T-helper 17 cell (primary cell): ENCODE measurements around the gene MDP1. TPM values are rescaled to one million over a fixed set of nuclear protein-coding genes. Genes with fewer than 3 reads are reported as not detected.

Experiments used
- ATAC-seq: fragments of 150-1000 bp; cut with Tn5 transposase; 2 replicates; pipeline ENCODE4 v1.10.0; 2021; ENCODE audit warnings: mild to moderate bottlenecking, moderate library complexity
- DNase-seq, 3 donors: peaks; one replicate each; pipeline versions ENCODE4 v3.0.0 to v3.0.0-alpha.2; 2020 to 2021
- H3K9me3 ChIP-seq: one replicate; pipeline ENCODE4 v1.7.0; 2013; ENCODE audit warnings: low read length, mild to moderate bottlenecking; ENCODE audit not compliant: control insufficient read depth, poor library complexity, severe bottlenecking
- H3K27ac Mint-ChIP-seq: one replicate; pipeline ENCODE4 v1.8.0; 2022; ENCODE audit warnings: mild to moderate bottlenecking, moderate library complexity, mixed read lengths
- H3K27me3 Mint-ChIP-seq: one replicate; pipeline ENCODE4 v1.8.0; 2022; ENCODE audit warnings: mixed read lengths
- H3K36me3 Mint-ChIP-seq: one replicate; pipeline ENCODE4 v1.8.0; 2022; ENCODE audit warnings: low read depth, mixed read lengths
- H3K4me1 Mint-ChIP-seq: one replicate; pipeline ENCODE4 v1.8.0; 2022; ENCODE audit warnings: mild to moderate bottlenecking, mixed read lengths
- H3K4me3 Mint-ChIP-seq: one replicate; pipeline ENCODE4 v1.8.0; 2022; ENCODE audit warnings: mild to moderate bottlenecking, moderate library complexity, mixed read lengths
- total RNA-seq, 4 donors: library from RNA in 2 of 4; stranded (reverse) in 2 of 4; gene quantifications; one replicate each; pipeline ENCODE4 v1.2.3 and lab custom pipeline; 2022 to 2026

The MDP1 gene
- total RNA-seq, 2 donors from 2014 or later = 4.0 to 5.9 TPM

DNA sequence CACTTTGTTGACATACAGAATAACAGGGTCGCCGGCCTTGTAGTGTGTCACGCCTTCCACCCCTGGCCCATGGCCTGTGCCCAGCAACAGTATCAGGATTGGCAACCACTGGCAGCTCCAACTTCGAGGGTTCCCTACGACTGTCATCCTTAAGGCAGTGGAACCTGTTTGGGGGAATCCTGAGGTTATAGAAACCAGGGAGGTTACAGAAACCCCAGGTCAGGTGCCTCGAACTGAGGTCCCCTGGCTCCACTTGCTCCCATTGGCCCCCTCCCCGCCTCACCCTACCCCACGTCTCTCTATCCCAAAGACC, 21.0 kb downstream of the MDP1 start:
- Mint-ChIP-seq H3K36me3 (peaks cover 3% of the 10 kb centered on the region), H3K27ac (peak overlapping the region; percentile 97), H3K4me1 (peaks cover 36% of the 10 kb centered on the region), H3K4me3 (peak overlapping the region; percentile 95), H3K27me3 (no peaks in the 10 kb centered on the region)
- DNase-seq (no peak), ATAC-seq (no peak)
- no peaks in the 10 kb centered on the region for H3K9me3 ChIP-seq

DNA sequence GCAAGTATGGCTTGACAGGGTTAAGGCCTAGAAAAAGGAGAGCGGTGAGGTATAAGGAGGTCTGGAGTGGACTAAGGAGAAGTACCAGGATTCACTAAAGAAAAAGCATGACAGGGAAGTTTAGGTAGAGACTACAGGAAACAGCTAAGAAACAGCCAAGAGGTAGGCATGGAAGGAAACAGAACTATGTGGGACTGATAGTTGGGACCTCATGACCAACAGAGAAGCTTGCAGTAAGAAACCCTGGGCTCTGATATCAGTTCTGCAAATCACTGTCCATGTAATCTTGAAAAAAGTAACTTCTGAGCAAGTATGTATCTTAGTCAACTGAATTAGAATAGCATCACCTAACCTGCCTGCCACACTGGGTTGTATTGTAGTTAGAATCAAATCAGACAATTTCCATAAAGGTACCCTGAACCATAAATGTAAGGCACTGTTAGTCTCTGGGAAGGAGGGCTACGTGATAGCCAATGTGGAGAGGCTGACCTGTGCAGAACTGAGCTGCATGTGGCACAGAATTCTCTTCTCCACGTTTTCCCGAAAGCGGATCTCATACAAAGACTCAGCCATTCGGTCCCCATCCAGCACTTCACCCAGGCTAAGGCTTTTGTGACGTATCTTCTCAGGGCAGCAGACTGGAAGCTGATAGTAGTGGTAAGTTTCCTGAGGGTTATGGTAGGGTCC, 21.5 kb downstream of the MDP1 start:
- no peaks in the 10 kb centered on the region for H3K9me3 ChIP-seq
- Mint-ChIP-seq H3K27me3 (no peaks in the 10 kb centered on the region), H3K4me1 (peaks cover 37% of the 10 kb centered on the region), H3K4me3 (peak overlapping the region; percentile 95), H3K27ac (peak overlapping the region; percentile 97), H3K36me3 (peaks cover 3% of the 10 kb centered on the region)
- DNase-seq (no peak), ATAC-seq (no peak)

DNA sequence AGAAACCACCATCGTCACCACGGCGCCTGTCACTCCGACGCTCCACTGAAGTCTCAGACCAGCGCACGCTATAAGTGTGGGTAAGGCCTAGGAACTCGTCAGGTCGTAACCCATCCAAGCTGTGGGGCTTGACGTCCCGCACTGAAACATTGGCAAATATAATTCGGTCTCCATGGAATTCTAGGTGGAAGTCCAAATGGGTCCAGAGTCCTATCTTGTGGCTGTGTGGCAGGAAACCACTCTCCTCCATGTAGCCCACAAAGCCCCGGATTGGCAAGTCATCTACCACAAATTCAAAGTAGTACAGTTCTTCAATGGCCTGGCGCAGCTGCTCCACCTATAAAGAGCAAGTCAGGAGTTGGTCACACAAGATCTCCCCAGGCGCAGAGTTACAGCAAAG, 22.9 kb downstream of the MDP1 start:
- Mint-ChIP-seq H3K27me3 (no peaks in the 10 kb centered on the region), H3K4me3 (no peak overlapping the region), H3K27ac (peak overlapping the region; percentile 82), H3K36me3 (peaks cover 3% of the 10 kb centered on the region), H3K4me1 (peaks cover 31% of the 10 kb centered on the region)
- ATAC-seq (no peak), DNase-seq (no peak)
- H3K9me3 ChIP-seq = no peaks in the 10 kb centered on the region

DNA sequence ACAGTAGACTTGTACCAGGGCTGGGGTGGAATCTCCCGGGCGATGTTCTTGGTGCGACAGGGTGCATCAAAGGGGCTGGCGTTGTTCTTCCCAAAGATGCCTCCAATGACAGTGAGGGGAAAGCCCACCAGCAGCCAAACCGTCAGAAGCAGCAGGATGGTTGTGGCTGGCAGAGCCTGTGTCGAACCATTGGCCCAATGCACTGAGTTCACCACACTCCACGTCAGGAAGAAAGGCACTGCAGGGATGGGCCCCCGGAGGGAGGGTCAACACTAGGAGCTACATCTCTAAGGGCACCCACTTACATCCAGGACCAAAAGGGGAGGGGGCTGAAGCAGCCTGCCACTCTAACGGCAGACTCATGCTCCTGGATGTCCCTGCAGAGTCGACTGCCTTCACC, 25.4 kb downstream of the MDP1 start:
- no peak for ATAC-seq
- H3K4me1 Mint-ChIP-seq = peaks cover 31% of the 10 kb centered on the region
- H3K9me3 ChIP-seq = no peaks in the 10 kb centered on the region
- H3K27ac Mint-ChIP-seq = no peak overlapping the region
- H3K36me3 Mint-ChIP-seq = peaks cover 3% of the 10 kb centered on the region
- H3K4me3 Mint-ChIP-seq = no peak overlapping the region
- no peak for DNase-seq
- no peaks in the 10 kb centered on the region for H3K27me3 Mint-ChIP-seq

DNA sequence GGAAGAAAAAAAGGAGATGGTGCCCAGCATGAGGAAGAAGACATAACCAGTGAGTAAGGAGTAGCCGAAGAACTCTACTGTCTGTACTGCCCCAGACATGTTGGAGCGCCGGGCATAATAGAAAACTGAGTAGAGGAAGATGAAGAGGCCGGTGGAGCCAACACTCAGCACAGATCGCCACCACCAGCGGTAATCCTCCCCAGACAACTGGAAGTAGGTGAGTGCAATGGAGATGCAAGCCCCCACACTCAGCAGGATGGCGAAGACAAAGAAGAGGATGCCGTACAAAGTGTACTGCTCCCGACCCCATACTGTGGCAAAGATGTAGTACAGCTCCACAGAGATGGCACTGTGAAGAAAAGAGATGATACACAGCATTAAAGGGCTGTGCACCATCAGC, 26.4 kb downstream of the MDP1 start:
- H3K4me1 Mint-ChIP-seq = peaks cover 26% of the 10 kb centered on the region
- H3K27ac Mint-ChIP-seq = peak overlapping the region; percentile 97
- H3K36me3 Mint-ChIP-seq = peaks cover 3% of the 10 kb centered on the region
- H3K9me3 ChIP-seq = no peaks in the 10 kb centered on the region
- ATAC-seq (no peak), DNase-seq (no peak)
- no peaks in the 10 kb centered on the region for H3K27me3 Mint-ChIP-seq
- no peak overlapping the region for H3K4me3 Mint-ChIP-seq

DNA sequence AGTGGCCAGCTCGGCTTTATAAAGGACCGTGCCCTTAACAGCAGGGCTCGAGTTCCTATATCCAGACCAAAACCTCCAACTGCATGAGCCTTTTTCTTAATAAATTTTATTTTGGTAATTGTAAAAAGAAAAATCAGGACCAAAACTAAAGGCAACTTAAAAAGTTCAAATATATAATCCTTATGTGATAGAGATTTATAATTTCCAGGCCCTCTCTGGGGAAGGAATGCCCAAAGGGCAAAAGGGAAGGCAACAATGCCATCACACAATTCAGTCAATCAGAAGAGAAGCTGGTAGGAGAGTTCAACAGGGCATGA, 26.8 kb downstream of the MDP1 start:
- H3K27me3 Mint-ChIP-seq = no peaks in the 10 kb centered on the region
- peaks cover 3% of the 10 kb centered on the region for H3K36me3 Mint-ChIP-seq
- no peaks in the 10 kb centered on the region for H3K9me3 ChIP-seq
- ATAC-seq (no peak), DNase-seq (no peak)
- H3K27ac Mint-ChIP-seq = peak overlapping the region; percentile 97
- peaks cover 22% of the 10 kb centered on the region for H3K4me1 Mint-ChIP-seq
- H3K4me3 Mint-ChIP-seq = peak overlapping the region; percentile 93

DNA sequence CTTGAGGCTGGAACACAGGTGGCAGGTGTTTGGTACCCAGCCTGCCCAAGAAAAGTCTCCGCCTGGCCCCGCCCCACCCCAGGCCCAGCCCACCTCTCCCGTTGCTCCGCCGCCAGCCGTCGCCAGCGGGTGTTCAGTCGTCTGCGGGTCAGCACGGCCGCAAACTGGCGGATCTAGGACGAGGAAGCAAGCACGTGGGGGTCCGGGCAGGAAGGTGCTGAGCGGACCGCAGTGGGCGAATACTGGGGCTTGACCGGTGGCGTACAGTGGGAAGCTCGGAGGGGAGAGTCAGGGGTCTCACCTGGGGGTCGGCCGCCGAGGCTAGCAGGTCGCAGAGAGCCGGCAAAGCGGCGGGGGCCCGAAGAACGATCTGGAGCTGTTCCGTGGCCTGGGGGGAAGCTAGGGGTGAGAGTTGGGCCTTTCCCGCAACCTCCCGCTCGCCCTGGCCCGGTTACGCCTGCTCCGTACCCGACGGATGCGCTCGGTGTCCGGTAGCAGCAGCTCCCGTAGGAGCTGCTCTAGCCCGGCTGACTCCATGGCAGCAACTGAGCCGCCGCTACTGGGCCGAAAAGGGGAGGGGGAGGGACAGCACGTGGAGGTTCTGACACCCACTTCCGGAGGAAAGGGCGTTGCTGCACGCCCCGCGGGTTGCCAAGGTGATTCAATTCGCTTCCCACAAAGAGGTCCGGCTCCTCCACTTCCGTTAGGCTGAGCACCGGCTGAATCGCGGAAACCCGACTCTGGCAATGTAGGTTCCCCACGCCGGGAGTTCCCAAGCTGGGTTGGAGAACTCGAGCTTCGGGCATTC, 27.4 kb downstream of the MDP1 start, which contains the start of gene IPO4:
IPO4 (minus strand) TSS at position 566 of the 808 bp plus-strand sequence; CDS start at position 537, 29 bp downstream.
- peak within 1 kb of the TSS; percentile 97 for H3K27ac Mint-ChIP-seq
- H3K4me3 Mint-ChIP-seq = peak within 1 kb of the TSS; percentile 93
- DNase-seq (peak; percentile 86 to 92 (median 88)), ATAC-seq (peak; percentile 93)
- no peaks in the 10 kb centered on the region for H3K27me3 Mint-ChIP-seq
- peaks cover 3% of the 10 kb centered on the region for H3K36me3 Mint-ChIP-seq
- no peaks in the 10 kb centered on the region for H3K9me3 ChIP-seq
- peaks cover 22% of the 10 kb centered on the region for H3K4me1 Mint-ChIP-seq

DNA sequence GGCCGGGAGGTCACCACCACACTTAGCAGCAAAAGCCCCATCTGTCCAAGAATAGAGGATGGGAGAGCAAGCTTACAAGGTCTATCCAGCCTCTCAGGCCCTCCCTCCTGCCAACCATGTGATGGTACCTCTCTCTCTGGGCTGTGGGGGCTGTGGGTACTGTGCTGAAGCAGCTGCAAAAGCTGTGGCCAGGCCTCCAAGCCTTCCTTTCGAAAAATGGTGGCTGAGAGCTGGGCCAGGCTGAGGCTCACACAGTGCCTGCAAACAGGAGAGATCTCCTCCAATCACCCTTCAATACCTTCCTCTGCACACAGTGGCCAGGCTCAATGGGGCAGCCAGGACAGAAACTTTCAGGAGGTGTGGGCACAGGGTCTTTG, 28.3 kb downstream of the MDP1 start:
- ATAC-seq (no peak), DNase-seq (no peak)
- H3K4me1 Mint-ChIP-seq = peaks cover 25% of the 10 kb centered on the region
- peaks cover 2% of the 10 kb centered on the region for H3K36me3 Mint-ChIP-seq
- peak overlapping the region; percentile 93 for H3K4me3 Mint-ChIP-seq
- no peaks in the 10 kb centered on the region for H3K27me3 Mint-ChIP-seq
- H3K9me3 ChIP-seq = no peaks in the 10 kb centered on the region
- H3K27ac Mint-ChIP-seq = peak overlapping the region; percentile 97

DNA sequence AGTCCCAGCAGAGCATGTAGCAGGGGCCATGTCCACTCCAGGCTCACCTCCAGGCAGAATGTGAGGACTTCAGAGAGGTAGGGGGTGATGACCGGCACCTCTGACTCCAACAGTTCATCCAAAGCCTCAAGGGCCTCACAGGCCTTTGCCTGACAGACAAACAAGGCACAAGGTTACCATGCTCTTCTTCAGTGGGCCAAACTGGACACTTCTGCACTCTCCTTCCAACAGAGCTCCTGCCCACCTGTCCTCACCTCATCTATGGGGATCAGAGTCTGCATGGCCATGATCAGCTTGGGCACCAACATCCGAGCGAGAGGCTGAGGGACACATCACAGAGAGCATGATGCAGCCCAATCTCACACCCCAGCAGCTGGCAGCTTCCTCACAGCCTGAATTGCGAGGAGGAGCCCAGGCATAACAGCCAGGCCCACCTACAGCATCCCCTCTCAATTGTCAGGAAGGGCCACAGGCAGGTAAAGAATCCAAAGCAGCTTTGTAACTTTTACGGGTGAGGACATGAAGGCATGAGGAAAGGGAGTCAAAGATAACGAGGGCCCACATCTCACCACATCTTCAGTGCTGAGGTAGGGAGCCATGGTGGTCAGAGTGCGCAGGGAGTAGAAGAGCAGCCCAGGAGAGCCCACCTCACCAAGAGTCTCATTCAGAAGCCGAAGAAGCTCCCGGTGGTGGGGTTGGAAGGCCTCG, 28.9 kb downstream of the MDP1 start:
- Mint-ChIP-seq H3K4me1 (peaks cover 24% of the 10 kb centered on the region), H3K4me3 (peak overlapping the region; percentile 82), H3K27ac (peak overlapping the region; percentile 97), H3K27me3 (no peaks in the 10 kb centered on the region), H3K36me3 (no peaks in the 10 kb centered on the region)
- ATAC-seq = no peak
- no peaks in the 10 kb centered on the region for H3K9me3 ChIP-seq
- DNase-seq = no peak

DNA sequence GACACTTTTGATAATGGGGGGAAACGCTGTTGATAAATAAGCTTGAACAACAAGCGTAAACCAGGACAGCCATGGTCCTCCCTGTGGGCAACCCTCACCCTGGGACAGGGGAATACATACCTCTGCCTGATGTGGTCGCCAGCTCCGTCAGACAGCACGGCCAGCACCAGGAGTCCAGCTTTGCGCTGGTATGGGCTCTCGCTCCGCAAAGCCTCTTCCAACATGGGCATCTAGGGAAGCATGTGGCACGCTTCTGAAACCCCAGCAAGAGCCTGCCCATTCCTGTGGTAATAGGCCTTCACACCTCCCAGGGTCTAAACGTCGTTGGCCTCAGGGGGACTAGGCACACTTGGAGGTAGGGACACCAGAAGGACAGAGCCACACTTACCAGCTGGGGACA, 30.1 kb downstream of the MDP1 start:
- peaks cover 2% of the 10 kb centered on the region for H3K36me3 Mint-ChIP-seq
- DNase-seq = no peak
- H3K9me3 ChIP-seq = no peaks in the 10 kb centered on the region
- H3K4me1 Mint-ChIP-seq = peaks cover 27% of the 10 kb centered on the region
- H3K27me3 Mint-ChIP-seq = no peaks in the 10 kb centered on the region
- ATAC-seq = no peak
- no peak overlapping the region for H3K27ac Mint-ChIP-seq
- H3K4me3 Mint-ChIP-seq = no peak overlapping the region

DNA sequence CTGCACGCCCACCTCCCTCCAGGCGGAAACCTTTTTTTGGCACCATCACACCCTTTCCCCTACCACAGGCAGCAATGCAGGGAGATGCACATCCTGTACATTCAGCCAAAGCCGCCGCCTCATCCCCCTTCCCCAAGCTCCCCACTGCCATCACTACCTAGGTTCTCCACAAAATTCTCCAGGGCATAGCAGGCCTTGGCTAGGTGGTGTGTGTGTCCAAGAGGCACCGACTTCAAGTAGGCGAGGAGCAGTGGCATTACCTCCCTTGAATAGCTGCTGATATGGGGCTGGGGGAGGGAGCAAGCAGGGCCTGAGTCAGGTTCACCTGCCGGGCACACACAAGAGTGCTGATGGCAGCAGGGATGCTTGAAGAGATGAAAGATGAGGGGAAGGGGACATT, 30.8 kb downstream of the MDP1 start:
- no peak overlapping the region for H3K4me3 Mint-ChIP-seq
- no peak overlapping the region for H3K27ac Mint-ChIP-seq
- no peak for ATAC-seq

DNA sequence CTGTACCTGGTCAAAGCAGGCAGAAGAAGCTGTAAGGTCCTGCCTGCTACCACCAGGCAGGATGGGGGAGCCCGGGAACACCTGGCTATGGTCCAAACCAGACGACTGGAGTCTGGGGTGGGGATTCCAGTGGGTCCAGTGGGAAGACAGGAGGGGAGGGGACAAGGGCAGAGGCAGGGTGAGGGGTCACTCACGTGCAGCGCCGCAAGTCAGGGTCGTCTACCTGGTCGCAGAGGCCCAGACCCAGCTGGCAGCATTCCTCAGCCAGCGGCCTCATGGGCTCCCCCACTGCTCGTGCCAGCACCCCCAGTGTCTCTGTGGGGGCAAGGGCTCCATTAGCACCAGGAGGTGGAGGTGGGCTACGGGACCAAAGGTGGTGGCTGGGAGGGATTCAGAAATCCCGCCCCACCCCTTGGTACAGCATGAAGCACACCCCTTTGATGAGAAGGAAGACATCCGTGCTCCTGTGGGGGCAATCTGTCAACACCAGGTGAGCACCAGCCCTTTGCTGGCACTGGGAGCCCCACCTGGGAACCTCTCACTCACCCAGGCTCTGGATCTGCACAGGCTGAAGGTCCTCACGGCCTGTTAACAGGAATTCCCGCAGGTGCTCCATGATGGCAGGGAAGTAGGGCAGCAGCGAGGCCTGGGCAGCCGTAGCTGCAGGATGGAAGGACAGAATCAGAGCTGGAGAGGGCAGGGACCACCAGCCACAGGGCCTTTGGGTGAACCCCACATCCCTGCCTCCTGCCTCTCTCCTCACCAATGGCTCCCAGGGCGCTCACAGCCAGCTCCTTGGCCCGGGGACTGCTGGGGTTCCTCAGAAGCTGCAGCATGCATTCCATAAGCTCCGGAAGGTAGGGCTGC, 31.5 kb downstream of the MDP1 start:
- Mint-ChIP-seq H3K27me3 (no peaks in the 10 kb centered on the region), H3K36me3 (peaks cover 2% of the 10 kb centered on the region), H3K4me1 (peaks cover 26% of the 10 kb centered on the region), H3K27ac (no peak overlapping the region), H3K4me3 (no peak overlapping the region)
- H3K9me3 ChIP-seq = no peaks in the 10 kb centered on the region
- no peak for DNase-seq
- ATAC-seq = no peak

More for the DNA sequence above, 30.8 kb downstream of the MDP1 start:
- peaks cover 28% of the 10 kb centered on the region for H3K4me1 Mint-ChIP-seq
- no peaks in the 10 kb centered on the region for H3K9me3 ChIP-seq
- no peak for DNase-seq
- no peaks in the 10 kb centered on the region for H3K27me3 Mint-ChIP-seq
- peaks cover 2% of the 10 kb centered on the region for H3K36me3 Mint-ChIP-seq

DNA sequence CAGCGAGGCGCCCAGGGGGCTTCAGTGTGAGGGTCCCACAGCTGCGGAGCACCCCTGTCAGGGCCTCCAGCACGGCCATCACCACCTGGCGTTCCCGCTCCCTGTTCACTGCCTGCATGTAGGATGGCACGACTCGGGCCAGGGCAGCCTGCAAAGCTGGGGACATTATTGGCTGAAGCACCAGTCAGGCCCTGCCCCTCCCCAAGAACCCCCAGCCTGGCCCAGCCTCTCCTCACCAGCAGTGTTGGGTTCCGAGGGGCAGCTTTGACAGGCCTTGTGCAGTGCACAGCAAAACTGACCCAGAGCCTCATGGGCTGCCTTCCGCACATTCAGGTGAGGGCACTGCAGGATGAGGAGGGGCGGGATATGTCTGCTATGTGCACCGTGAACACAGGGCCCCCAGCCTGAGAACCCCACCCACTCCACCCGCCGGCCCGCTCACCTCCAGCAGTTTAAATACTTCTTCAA, 32.8 kb downstream of the MDP1 start:
- no peak overlapping the region for H3K4me3 Mint-ChIP-seq
- ATAC-seq (no peak), DNase-seq (no peak)
- H3K27me3 Mint-ChIP-seq = no peaks in the 10 kb centered on the region
- H3K27ac Mint-ChIP-seq = peak overlapping the region; percentile 80
- H3K4me1 Mint-ChIP-seq = peaks cover 23% of the 10 kb centered on the region
- no peaks in the 10 kb centered on the region for H3K9me3 ChIP-seq
- peaks cover 2% of the 10 kb centered on the region for H3K36me3 Mint-ChIP-seq
